Measurements from ENCODE around the gene SCAMP1.

The SCAMP1 gene

GRCh38 chr5:78523314-78524193, 163.1 kb downstream of the SCAMP1 start:
- H3K36me3 ChIP-seq (ENCODE audit: insufficient read depth, low read length) = peaks cover 4% of the 10 kb centered on the region; the same call in 1 of the 2 replicates
- H3K4me3 ChIP-seq (ENCODE audit: low read depth, low read length, poor library complexity, severe bottlenecking) = no peak overlapping the region
- no peaks in the 10 kb centered on the region for H3K4me1 ChIP-seq (ENCODE audit: insufficient read depth, low read length, severe bottlenecking)
- H3K79me2 ChIP-seq (ENCODE audit: insufficient read depth, low read length) = no peaks in the 10 kb centered on the region
- H3K9ac ChIP-seq (ENCODE audit: low read length) = no peak overlapping the region
- no peak overlapping the region for H3K27ac ChIP-seq (ENCODE audit: low read depth, low read length, poor library complexity, severe bottlenecking)
- H2AFZ ChIP-seq (ENCODE audit: low read length) = no peak overlapping the region
- H4K20me1 ChIP-seq (ENCODE audit: insufficient read depth, low read length) = no peaks in the 10 kb centered on the region
- no peaks in the 10 kb centered on the region for H3K9me2 ChIP-seq (ENCODE audit: low read depth, low read length)
- H3K27me3 ChIP-seq (ENCODE audit: insufficient read depth, low read length) = no peaks in the 10 kb centered on the region
- H3F3A ChIP-seq (ENCODE audit: insufficient read depth, low read length) = no peaks in the 10 kb centered on the region
- H3K4me2 ChIP-seq (ENCODE audit: low read length) = no peak overlapping the region
- TF ChIP-seq CTCF (IDR thresholded peaks at IDR 0.05; ENCODE audit: low read length) (no peak), EZH2 (IDR thresholded peaks at IDR 0.05; ENCODE audit: borderline replicate concordance, low read length) (no peak)
- H3K9me3 ChIP-seq (ENCODE audit: low read length) = no peaks in the 10 kb centered on the region

- Histone ChIP-seq H3K79me2 (ENCODE audit: insufficient read depth, low read length) (no peaks in the 10 kb centered on the region), H4K20me1 (ENCODE audit: insufficient read depth, low read length) (no peaks in the 10 kb centered on the region), H3K4me3 (ENCODE audit: low read depth, low read length, poor library complexity, severe bottlenecking) (no peak overlapping the region), H3K9me3 (ENCODE audit: low read length) (no peaks in the 10 kb centered on the region), H3K9ac (ENCODE audit: low read length) (no peak overlapping the region), H3K4me2 (ENCODE audit: low read length) (no peak overlapping the region), H3K9me2 (ENCODE audit: low read depth, low read length) (no peaks in the 10 kb centered on the region), H3F3A (ENCODE audit: insufficient read depth, low read length) (no peaks in the 10 kb centered on the region), H3K27ac (ENCODE audit: low read depth, low read length, poor library complexity, severe bottlenecking) (no peak overlapping the region), H3K27me3 (ENCODE audit: insufficient read depth, low read length) (no peaks in the 10 kb centered on the region), H2AFZ (ENCODE audit: low read length) (no peak overlapping the region), H3K4me1 (ENCODE audit: insufficient read depth, low read length, severe bottlenecking) (no peaks in the 10 kb centered on the region), H3K36me3 (ENCODE audit: insufficient read depth, low read length) (peaks cover 4% of the 10 kb centered on the region; the same call in 1 of the 2 replicates)
- TF ChIP-seq CTCF (IDR thresholded peaks at IDR 0.05; ENCODE audit: low read length) = no peak
- TF ChIP-seq EZH2 (IDR thresholded peaks at IDR 0.05; ENCODE audit: borderline replicate concordance, low read length) = no peak
Observed at GRCh38 chr5:78526049-78526525, 165.7 kb downstream of the SCAMP1 start.

GRCh38 chr5:78527054-78527859, 166.8 kb downstream of the SCAMP1 start:
- no peak overlapping the region for H3K4me2 ChIP-seq (ENCODE audit: low read length)
- H3K27me3 ChIP-seq (ENCODE audit: insufficient read depth, low read length) = no peaks in the 10 kb centered on the region
- H3F3A ChIP-seq (ENCODE audit: insufficient read depth, low read length) = no peaks in the 10 kb centered on the region
- no peaks in the 10 kb centered on the region for H3K9me2 ChIP-seq (ENCODE audit: low read depth, low read length)
- TF ChIP-seq EZH2 (IDR thresholded peaks at IDR 0.05; ENCODE audit: borderline replicate concordance, low read length) (no peak), CTCF (IDR thresholded peaks at IDR 0.05; ENCODE audit: low read length) (no peak)
- no peak overlapping the region for H3K4me3 ChIP-seq (ENCODE audit: low read depth, low read length, poor library complexity, severe bottlenecking)
- peaks cover 4% of the 10 kb centered on the region; the same call in 1 of the 2 replicates for H3K36me3 ChIP-seq (ENCODE audit: insufficient read depth, low read length)
- no peaks in the 10 kb centered on the region for H3K79me2 ChIP-seq (ENCODE audit: insufficient read depth, low read length)
- H3K9ac ChIP-seq (ENCODE audit: low read length) = no peak overlapping the region
- H3K9me3 ChIP-seq (ENCODE audit: low read length) = no peaks in the 10 kb centered on the region
- no peak overlapping the region for H2AFZ ChIP-seq (ENCODE audit: low read length)
- no peaks in the 10 kb centered on the region for H3K4me1 ChIP-seq (ENCODE audit: insufficient read depth, low read length, severe bottlenecking)
- no peak overlapping the region for H3K27ac ChIP-seq (ENCODE audit: low read depth, low read length, poor library complexity, severe bottlenecking)
- no peaks in the 10 kb centered on the region for H4K20me1 ChIP-seq (ENCODE audit: insufficient read depth, low read length)

Measured in OCI-LY1 (cell line).